Stimulated activated CD4-positive, alpha-beta T cell treated with anti-CD3 and anti-CD28 coated beads, Interleukin-1b, Interleukin-23, amount 100 ng/mL, for 48 hours (primary cell): ENCODE results near the gene FANCI.
"Not testable (repeated sequence)": the region's sequence is repeated elsewhere in the genome, so short reads cannot be mapped to it uniquely, and the experiment has no call there.

Experiments used
- DNase-seq: peaks from one replicate; pipeline ENCODE4 v3.0.0-alpha.2; 2020

Gene FANCI

GRCh38 chr15:89226359-89227221, 17.2 kb upstream of the FANCI start:
- DNase-seq = no peak

GRCh38 chr15:89227425-89227824, 16.4 kb upstream of the FANCI start:
- DNase-seq = no peak

GRCh38 chr15:89230277-89230676, 13.5 kb upstream of the FANCI start:
- no peak for DNase-seq

- no peak for DNase-seq
These were observed 11.9 kb upstream of the FANCI start for GRCh38 chr15:89231832-89232231.

GRCh38 chr15:89239883-89240810, 3.6 kb upstream of the FANCI start:
- DNase-seq = not testable (repeated sequence)

GRCh38 chr15:89243046-89243690, 611 bp upstream of the FANCI start:
- DNase-seq = no peak

- DNase-seq = no peak
These were observed 760 bp downstream of the FANCI start for GRCh38 chr15:89244574-89244903.

- DNase-seq = no peak
These were observed 3.7 kb downstream of the FANCI start for GRCh38 chr15:89247446-89247845.

- no peak for DNase-seq
These were observed 4.8 kb downstream of the FANCI start for GRCh38 chr15:89248584-89248983.

- DNase-seq = not testable (repeated sequence)
These were observed 6.4 kb downstream of the FANCI start for GRCh38 chr15:89250142-89250541.

GRCh38 chr15:89277281-89277680, 33.5 kb downstream of the FANCI start:
- DNase-seq = not testable (repeated sequence)

GRCh38 chr15:89278307-89278706, 34.5 kb downstream of the FANCI start:
- no peak for DNase-seq

GRCh38 chr15:89282631-89283030, 38.9 kb downstream of the FANCI start:
- no peak for DNase-seq

GRCh38 chr15:89283201-89283600, 39.4 kb downstream of the FANCI start:
- no peak for DNase-seq

GRCh38 chr15:89291934-89292438, 48.2 kb downstream of the FANCI start:
- DNase-seq = no peak

- no peak for DNase-seq
These were observed 49.2 kb downstream of the FANCI start for GRCh38 chr15:89293012-89293411.

GRCh38 chr15:89299896-89300295, 56.1 kb downstream of the FANCI start:
- DNase-seq = no peak

- DNase-seq = no peak
These were observed 57.7 kb downstream of the FANCI start for GRCh38 chr15:89301304-89302089.

GRCh38 chr15:89303986-89304385, 60.2 kb downstream of the FANCI start:
- DNase-seq = no peak

- DNase-seq = no peak
These were observed 61.6 kb downstream of the FANCI start for GRCh38 chr15:89305395-89305794.

- DNase-seq = no peak
These were observed 63.3 kb downstream of the FANCI start for GRCh38 chr15:89307046-89307587.

- DNase-seq = no peak
These were observed 64.0 kb downstream of the FANCI start for GRCh38 chr15:89307791-89308190.
